AG09309 (cell line): ENCODE results near the gene ATF7IP2.
"Not testable (repeated sequence)": the region's sequence is repeated elsewhere in the genome, so short reads cannot be mapped to it uniquely, and the experiment has no call there.

Source experiments
- DNase-seq: peaks from one replicate; pipeline ENCODE4 v3.0.0-alpha.2; 2010; ENCODE audit warnings: low read depth
- H3K4me3 ChIP-seq: 2 replicates; pipeline ENCODE4 v1.5.1; 2011; ENCODE audit warnings: mild to moderate bottlenecking, low read depth, low read length, moderate library complexity; ENCODE audit not compliant: control insufficient read depth
- TF ChIP-seq, protein P1 (sequence below): IDR thresholded peaks from 2 replicates; pipeline ENCODE4 v1.5.1; 2011; ENCODE audit warnings: mild to moderate bottlenecking, low read depth, low read length, inconsistent platforms; ENCODE audit not compliant: insufficient read depth, control insufficient read depth; ENCODE audit errors: missing control alignments

The ATF7IP2 gene

DNA sequence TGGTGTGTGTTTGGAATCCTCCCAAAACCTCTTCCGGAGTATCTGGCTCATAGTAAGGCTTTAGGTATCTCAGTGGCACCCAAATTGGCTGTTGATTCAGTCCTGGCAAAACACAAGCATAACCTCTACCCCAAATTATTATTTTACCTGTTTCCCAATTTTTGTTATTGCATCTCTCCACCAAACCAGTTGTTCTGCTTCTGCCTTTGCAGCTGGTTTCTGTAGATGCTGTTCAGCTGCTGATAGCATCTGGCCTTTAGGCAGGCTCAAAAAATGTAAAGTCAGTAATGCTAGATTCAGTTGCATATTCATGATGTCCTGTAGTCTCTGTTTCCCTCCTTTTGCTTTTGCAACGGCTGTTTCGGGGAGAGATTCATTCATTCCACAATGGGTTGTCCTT lies 33.8 kb downstream of the ATF7IP2 start:
- no peak for DNase-seq
- no peak overlapping the region for H3K4me3 ChIP-seq
- TF ChIP-seq, protein P1, sequence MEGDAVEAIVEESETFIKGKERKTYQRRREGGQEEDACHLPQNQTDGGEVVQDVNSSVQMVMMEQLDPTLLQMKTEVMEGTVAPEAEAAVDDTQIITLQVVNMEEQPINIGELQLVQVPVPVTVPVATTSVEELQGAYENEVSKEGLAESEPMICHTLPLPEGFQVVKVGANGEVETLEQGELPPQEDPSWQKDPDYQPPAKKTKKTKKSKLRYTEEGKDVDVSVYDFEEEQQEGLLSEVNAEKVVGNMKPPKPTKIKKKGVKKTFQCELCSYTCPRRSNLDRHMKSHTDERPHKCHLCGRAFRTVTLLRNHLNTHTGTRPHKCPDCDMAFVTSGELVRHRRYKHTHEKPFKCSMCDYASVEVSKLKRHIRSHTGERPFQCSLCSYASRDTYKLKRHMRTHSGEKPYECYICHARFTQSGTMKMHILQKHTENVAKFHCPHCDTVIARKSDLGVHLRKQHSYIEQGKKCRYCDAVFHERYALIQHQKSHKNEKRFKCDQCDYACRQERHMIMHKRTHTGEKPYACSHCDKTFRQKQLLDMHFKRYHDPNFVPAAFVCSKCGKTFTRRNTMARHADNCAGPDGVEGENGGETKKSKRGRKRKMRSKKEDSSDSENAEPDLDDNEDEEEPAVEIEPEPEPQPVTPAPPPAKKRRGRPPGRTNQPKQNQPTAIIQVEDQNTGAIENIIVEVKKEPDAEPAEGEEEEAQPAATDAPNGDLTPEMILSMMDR: no peak

DNA sequence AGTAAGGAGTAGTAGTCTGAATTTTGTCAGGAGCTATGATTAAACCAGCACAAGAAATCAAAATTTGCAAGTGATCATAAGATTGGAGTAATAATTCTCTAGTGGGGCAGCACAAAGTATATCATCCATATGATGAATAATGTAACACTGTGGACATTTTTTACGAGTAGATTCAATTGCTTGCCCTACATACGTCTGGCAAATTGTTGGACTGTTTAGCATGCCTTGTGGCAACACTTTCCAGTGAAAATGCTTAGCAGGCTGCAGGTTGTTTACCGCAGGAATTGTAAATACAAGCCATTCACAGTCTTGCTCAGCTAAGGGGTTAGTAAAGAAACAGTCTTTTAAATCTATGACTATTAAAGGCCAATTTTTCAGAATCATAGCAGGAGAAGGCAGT lies 35.7 kb downstream of the ATF7IP2 start:
- DNase-seq: no peak
- no peak overlapping the region for H3K4me3 ChIP-seq
- TF ChIP-seq, protein P1: no peak

DNA sequence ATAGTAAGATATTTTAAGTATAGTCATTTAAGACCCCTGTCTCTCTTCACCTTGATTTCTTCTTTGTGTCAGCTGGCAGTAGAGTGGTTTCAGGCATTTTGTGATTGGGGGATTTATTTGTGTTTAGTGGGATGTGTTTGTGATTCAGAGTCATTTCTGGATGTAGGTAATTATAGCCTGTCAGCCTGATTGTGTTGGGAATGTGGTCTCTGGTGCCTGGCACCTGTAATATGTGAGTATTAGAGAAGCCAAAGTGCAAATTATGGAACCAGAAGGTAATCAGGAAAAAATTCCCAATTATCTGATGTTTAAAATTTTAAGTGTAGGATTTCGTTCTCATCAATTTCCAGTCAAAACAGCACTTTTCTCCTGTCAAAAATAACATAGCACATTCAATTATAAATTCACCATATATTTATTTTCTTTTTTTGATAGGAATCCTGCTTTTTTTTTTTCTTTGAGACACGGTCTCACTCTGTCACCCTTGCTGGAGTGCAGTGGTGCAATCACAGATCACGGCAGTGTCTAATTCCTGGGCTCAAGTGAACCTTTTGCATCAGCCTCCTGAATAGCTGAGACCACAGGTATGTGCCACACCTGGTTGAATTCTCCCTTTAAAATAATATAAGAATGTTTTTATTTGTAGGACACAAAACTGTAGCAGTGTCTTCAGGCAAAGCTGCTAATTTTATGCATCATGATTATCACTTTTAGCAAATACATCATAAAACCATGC lies 42.7 kb downstream of the ATF7IP2 start:
- DNase-seq: no peak
- TF ChIP-seq, protein P1: no peak
- H3K4me3 ChIP-seq: no peak overlapping the region

DNA sequence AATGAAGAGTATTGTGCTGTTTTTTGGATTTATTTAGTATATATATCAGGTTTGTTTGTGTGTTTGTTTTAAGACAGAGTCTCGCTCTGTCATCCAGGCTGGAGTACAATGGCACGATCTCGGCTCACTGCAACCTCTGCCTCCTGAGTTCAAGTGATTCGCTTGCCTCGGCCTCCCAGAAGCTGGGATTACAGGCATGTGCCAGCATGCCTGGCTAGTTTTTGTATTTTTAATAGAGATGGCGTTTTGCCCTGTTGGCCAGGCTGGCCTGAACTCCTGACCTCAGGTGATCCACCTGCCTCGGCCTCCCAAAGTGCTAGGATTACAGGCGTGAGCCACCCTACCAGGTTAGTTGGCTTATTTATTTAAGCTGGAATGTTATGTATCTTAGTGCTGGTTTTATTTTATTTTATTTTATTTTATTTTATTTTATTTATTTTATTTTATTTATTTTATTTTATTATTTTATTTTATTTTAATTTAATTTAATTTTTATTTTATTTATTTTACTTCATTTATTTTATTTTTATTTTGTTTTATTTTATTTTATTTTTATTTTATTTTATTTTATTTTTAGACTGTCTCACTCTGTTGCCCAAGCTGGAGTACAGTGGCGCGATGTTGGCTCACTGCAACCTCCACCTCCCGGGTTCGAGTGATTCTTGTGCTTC lies 43.6 kb downstream of the ATF7IP2 start:
- not testable (repeated sequence) for DNase-seq, H3K4me3 ChIP-seq

DNA sequence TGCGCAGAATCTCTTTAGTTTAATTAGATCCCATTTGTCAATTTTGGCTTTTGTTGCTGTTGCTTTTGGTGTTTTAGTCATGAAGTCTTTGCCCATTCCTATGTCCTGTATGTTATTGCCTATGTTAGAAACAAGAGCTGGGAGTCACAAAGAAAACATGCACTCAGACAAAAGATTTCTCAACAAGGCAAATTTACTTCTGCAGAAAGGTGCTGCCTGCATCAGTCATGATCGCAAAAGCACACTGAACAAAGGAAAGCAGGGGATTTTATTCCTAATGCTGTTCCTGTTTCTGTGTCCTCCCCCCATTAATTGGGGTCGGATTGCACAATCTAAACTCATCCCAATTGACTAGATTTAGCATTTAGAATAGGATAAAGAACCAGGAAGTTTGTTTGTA lies 55.9 kb downstream of the ATF7IP2 start:
- no peak for DNase-seq
- TF ChIP-seq, protein P1: no peak
- no peak overlapping the region for H3K4me3 ChIP-seq

DNA sequence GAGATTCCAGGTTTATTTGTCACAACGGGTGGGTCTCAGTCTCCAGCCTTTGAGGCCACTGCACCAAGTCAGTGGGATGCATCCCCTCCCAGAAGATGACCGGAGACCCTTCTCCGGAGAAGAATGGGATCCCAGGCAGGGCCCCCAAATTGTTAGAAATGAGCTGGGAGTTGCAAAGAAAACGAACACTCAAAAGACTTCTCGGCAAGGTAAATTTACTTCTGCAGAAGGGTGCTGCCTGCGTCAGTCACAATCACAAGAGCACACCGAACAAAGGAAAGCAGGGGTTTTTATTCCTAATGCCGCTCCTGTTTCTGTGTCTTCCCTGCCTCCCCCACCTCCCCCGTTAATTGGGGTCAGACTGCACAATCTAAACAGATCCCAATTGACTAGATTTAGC lies 61.4 kb downstream of the ATF7IP2 start:
- DNase-seq: no peak
- H3K4me3 ChIP-seq: no peak overlapping the region
- TF ChIP-seq, protein P1: no peak

DNA sequence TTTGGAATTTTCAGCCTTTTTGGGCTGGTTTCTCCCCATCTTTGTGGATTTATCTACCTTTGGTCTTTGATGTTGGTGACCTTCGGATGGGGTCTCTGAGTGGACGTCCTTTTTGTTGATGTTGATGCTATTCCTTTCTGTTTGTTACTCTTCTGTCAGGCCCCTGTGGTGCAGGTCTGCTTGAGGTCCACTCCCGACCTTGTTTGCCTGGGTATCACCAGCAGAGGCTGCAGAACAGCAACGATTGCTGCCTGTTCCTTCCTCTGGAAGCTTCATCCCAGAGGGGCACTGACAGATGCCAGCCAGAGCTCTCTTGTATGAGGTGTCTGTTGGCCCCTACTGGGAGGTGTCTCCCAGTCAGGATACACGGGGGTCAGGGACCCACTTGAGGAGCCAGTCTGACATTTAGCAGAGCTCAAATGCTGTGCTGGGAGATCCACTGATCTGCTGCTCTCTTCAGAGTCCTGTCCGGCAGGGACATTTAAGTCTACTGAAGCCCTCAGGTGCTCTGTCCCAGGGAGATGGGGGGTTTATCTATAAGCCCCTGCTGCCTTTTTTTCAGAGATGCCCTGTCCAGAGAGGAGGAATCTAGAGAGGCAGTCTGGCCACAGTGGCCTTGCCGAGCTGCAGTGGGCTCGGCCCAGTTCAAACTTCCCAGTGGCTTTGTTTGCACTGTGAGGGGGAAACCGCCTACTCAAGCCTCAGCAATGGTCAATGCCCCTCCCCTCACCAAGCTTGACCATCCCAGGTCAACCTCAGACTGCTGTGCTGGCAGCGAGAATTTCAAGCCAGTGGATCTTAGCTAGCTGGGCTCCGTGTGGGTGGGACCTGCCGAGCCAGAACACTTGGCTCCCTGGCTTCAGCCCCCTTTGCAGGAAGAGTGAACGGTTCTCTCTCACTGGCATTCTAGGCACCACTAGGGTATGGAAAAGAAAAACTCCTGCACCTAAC lies 66.6 kb downstream of the ATF7IP2 start:
- DNase-seq, H3K4me3 ChIP-seq: not testable (repeated sequence)
